K562 (cell line): Measurements from ENCODE around the gene TNK2. TPM values are rescaled to one million over a fixed set of nuclear protein-coding genes. Genes with fewer than 3 reads are reported as not detected.

Source experiments
- ARID4B ChIP-seq: sonication (generic); formaldehyde crosslinking; IDR thresholded peaks from 2 replicates; pipeline ENCODE4 v1.8.0; 2022; ENCODE audit warnings: mild to moderate bottlenecking, missing genetic modification reagents
- CREBBP ChIP-seq: IDR thresholded peaks from one replicate; pipeline ENCODE4 v1.6.1; 2012; ENCODE audit warnings: low read depth, mild to moderate bottlenecking, control low read depth, inconsistent platforms, low read length
- CTCFL ChIP-seq: IDR thresholded peaks from 2 replicates; pipeline ENCODE4 v1.6.1; 2011; ENCODE audit warnings: borderline replicate concordance, low read depth, mild to moderate bottlenecking, moderate library complexity, low read length; ENCODE audit not compliant: insufficient read depth, poor library complexity, severe bottlenecking
- HNRNPK ChIP-seq: fragments of 200-400 bp; formaldehyde crosslinking; IDR thresholded peaks from one replicate; pipeline ENCODE4 v1.6.1; 2018; ENCODE audit warnings: mild to moderate bottlenecking, low read depth, low read length; ENCODE audit not compliant: poor library complexity, severe bottlenecking
- KLF10 ChIP-seq: fragments of 250-450 bp; sonication (Bioruptor Pico); IDR thresholded peaks from 2 replicates; pipeline ENCODE4 v1.6.1; 2021; ENCODE audit warnings: matching md5 sums
- MAX ChIP-seq: sonication (generic); formaldehyde crosslinking; IDR thresholded peaks from 2 replicates; pipeline ENCODE4 v1.9.0; 2022; ENCODE audit warnings: mild to moderate bottlenecking, missing genetic modification reagents
- MIER1 ChIP-seq: fragments of 450-650 bp; IDR thresholded peaks from 2 replicates; pipeline ENCODE4 v1.6.1; 2016; ENCODE audit warnings: antibody characterized with exemption, mild to moderate bottlenecking, low read depth
- NFXL1 ChIP-seq: fragments of 450-650 bp; formaldehyde crosslinking; IDR thresholded peaks from 2 replicates; pipeline ENCODE4 v1.4.0; 2021; ENCODE audit warnings: mild to moderate bottlenecking
- SIN3B ChIP-seq: fragments of 450-650 bp; IDR thresholded peaks from 2 replicates; pipeline ENCODE4 v1.6.1; 2017; ENCODE audit warnings: low read depth, mild to moderate bottlenecking, moderate library complexity
- TBP ChIP-seq: optimal IDR thresholded peaks from 2 replicates; pipeline ENCODE3; 2011; ENCODE audit warnings: low read depth, low read length, improper control_type of control experiment
- THAP7 ChIP-seq: fragments of 250-450 bp; sonication (Bioruptor Pico); IDR thresholded peaks from 2 replicates; pipeline ENCODE4 v1.5.0; 2021
- VEZF1 ChIP-seq: fragments of 200-800 bp; sonication (Bioruptor generic); IDR thresholded peaks from 2 replicates; pipeline ENCODE4 v1.6.1; 2017; ENCODE audit warnings: missing genetic modification characterization, missing compliant biosample characterization
- ZNF431 ChIP-seq: sonication (generic); formaldehyde crosslinking; IDR thresholded peaks from 2 replicates; pipeline ENCODE4 v1.8.0; 2022; ENCODE audit warnings: mild to moderate bottlenecking, missing genetic modification reagents
- ZNF707 ChIP-seq: fragments of 250-450 bp; sonication (Bioruptor Pico); conservative IDR thresholded peaks from 2 replicates; pipeline ENCODE4 v1.8.0; 2022; ENCODE audit warnings: inconsistent platforms, mild to moderate bottlenecking, moderate library complexity
- polyA plus RNA-seq, 8 experiments: library from polyadenylated mRNA; depleted of rRNA in 4 of 8; stranded (reverse) in 5 of 8; unstranded in 3 of 8; fragments of >200 nt; fragmentation: Nextera tagmentation in 2 of 8; fragmentation: Illumina TruSeq in 1 of 8; extraction: Ambion mirVana in 2 of 8; extraction: Trizol in 1 of 8; gene quantifications; 2 replicates each; pipeline versions ENCODE4 v1.2.1 to v1.2.3, GENCODE V29; 2011 to 2014; ENCODE audit warnings: inconsistent platforms in 1 of 8, missing spikeins in 1 of 8
- total RNA-seq, 7 experiments: library from RNA; depleted of rRNA in 6 of 7; stranded (reverse); fragments of >200 nt in 6 of 7; fragmentation: Illumina TruSeq in 2 of 7; extraction: Trizol in 2 of 7; gene quantifications; 2 replicates each; pipeline versions ENCODE4 v1.2.1 to v1.2.3, GENCODE V29; 2011 to 2021; ENCODE audit warnings: low replicate concordance in 1 of 7

Gene TNK2
- total and polyA plus RNA-seq, 9 of the 15 experiments (the other 6 are each of a cell fraction or from before 2014, with no cell fraction given) = 0.03 to 33.8 (median 6.5) TPM

GRCh38 chr3:195856410-195857084, 51.8 kb downstream of the TNK2 start (continued):
- no peak for TF ChIP-seq THAP7 (CRISPR knock-in tag)
- TF ChIP-seq MAX = peak; percentile 56
- TF ChIP-seq MIER1 = no peak
- TF ChIP-seq KLF10 (CRISPR knock-in tag) = no peak
- TF ChIP-seq ZNF707 (CRISPR knock-in tag) = no peak
- TF ChIP-seq SIN3B = no peak
- no peak for TF ChIP-seq CREBBP
- TF ChIP-seq NFXL1 (CRISPR knock-in tag) = no peak
- peak; percentile 44 for TF ChIP-seq TBP
- TF ChIP-seq HNRNPK = no peak
- TF ChIP-seq CTCFL = no peak
- no peak for TF ChIP-seq VEZF1 (CRISPR knock-in tag)
- TF ChIP-seq ARID4B (CRISPR knock-in tag) = no peak
- TF ChIP-seq ZNF431 (CRISPR knock-in tag) = no peak
